Adipose tissue (tissue), 3 donors: Measurements from ENCODE around the gene NECTIN4. TPM values are rescaled to one million over a fixed set of nuclear protein-coding genes. Genes with fewer than 3 reads are reported as not detected.

Source experiments
- H3K27ac ChIP-seq: one replicate; pipeline ENCODE4 v1.5.1; 2013; ENCODE audit warnings: low read depth, low read length
- WGBS, 3 donors: extraction: QIAGEN DNeasy Blood & Tissue Kit; methylation state at CpG; one replicate each; pipeline ENCODE4 v1.1.7; 2013; 5-methylcytosine and 5-hydroxymethylcytosine counted together
- polyA plus RNA-seq, 3 donors: library from polyadenylated mRNA; stranded (reverse); fragments of 200-250 nt; gene quantifications; one replicate each; pipeline ENCODE4 v1.2.3, GENCODE V29; 2013
- donor health status: healthy with polysubstance abuse.
- donor health status: Bipolar disorder and iron deficiency.
- donor health status: healthy.

Gene NECTIN4
- polyA plus RNA-seq, 3 donors: 0.52 to 3.3 TPM; not detected in 1

DNA sequence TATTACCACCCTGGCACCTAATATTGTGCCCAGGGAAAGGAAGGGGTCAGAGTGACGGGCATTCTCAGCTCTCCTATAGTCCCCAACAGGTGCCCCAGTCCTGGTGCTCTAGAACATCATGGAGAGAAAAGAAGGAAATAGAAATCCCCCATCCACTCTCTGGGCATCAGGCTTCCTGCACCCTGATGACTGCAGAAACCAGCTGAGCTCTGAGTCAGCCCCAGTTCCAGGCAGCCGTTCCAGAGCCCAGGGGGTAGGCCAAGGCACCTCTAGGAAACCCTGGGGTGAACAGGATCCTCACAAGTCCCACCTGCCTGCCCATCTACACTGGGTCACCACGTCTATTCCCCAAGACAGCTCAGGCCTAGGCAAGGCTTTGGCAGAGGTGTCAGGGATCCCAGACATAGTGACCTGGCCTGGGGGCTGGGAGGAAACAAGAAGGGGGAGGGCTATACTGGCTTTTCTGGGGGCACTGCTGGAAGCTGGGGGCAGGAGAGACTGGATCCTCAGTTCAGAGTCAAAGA lies 709 bp downstream of the NECTIN4 start:
- no peak overlapping the region for H3K27ac ChIP-seq
- 59 to 86% (median 81%) methylated on average over 3 of the region's 3 CpGs for WGBS, 3 donors

DNA sequence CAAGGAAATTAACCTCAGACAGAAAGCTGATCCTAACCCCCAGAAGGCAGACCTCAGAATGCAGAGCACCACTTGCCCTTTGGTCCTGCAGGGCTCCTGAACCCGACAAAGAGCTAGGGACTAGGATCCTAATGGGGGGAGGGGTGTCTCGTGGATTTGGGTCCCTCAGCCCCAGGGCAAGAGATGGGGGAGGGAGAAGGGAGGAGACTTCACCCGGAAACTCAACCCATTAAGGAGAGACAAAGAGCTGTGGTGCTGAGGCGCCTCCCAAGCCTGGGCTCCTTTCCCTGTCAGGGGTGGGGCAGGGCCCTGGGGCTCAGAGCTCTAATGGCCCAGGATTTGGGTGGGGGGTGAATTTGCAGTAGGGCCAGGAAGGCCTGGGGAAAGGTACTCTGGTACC lies 2.9 kb downstream of the NECTIN4 start:
- H3K27ac ChIP-seq: no peak overlapping the region
- WGBS, 3 donors: 55 to 78% (median 77%) methylated on average over 4 of the region's 4 CpGs

DNA sequence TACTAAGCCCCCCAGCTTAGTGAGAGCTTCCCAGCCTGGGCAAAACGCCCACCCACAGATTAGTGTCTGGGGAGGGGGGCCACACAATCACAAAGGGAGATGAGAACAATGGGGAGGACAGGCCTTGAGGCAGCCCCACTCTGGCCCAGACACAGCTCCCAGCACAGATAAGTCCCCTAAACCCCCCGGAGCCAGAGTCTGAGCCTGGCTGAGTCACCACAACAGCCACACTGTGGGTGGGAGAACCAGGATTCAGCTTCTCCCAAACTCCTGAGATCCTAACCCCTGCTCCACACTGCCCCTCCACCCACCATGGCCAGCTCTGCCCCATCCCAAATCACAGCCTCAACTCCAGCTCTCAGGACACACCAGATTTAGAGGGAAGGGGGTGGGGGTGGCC lies 4.2 kb downstream of the NECTIN4 start:
- WGBS, 3 donors: 55 to 76% (median 68%) methylated on average over 2 of the region's 2 CpGs
- H3K27ac ChIP-seq: no peak overlapping the region

DNA sequence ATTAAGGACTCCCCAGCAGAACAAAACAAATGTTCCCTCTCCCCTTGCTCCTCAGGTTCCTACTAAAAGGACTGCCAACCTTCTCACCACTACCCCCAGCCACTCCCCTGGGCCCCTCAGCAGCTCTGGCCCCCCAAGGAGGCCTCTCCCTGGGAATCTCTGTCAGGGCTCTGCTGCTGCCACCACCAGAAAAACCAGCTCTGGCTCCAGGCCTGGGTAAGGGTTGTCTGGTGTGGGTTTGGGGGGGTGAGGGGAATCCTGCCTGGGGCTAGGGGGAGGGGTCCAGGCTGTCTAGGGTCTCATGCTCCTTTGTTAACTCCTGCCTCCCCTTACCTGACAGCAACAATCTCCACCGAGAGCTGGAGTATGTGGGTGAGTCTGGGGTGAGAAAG lies 4.8 kb downstream of the NECTIN4 start:
- no peak overlapping the region for H3K27ac ChIP-seq
- WGBS, 3 donors: 89 to 100% (median 92%) methylated on average over 1 of the region's 1 CpG

DNA sequence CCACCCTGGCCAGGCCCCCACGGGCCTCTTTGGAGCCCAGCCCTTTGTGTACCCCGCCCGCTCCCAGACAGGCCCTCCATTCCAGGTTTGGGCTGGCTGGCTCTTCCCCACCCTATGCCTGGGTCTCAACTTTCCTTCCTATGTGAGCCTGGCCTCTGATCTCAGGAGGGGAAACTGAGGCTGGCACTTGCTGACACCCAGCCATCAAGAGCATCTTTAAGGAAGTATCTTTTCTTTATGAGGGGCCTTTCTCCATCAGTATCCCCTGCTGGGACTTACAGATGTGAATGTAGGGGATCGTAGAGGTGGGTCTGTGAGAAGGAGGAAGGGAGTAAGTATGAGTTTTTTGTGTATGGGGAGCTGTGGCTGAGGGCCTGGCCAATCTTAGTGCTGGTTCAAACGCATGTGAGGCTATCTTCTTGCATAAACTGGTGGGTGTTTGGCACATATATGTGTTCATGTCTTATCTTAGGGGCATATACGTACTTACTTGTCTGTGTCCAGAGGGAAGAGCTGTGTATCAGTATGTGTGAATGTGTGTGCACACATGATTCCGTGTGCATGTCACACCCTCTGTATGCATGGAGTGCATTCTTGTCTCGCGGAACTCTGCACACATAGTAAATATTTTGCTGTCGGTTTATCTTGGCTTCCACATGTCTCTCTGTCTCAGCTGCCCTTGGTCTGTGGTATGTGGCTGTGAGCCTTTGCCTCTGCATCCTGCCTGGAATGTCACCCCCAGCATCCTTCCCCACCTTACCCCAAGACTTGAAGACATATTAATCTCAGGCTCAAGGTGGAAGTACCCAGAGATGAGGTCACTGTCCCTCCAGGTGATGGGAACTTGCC lies 5.4 kb downstream of the NECTIN4 start:
- WGBS, 3 donors: 67 to 78% (median 73%) methylated on average over 10 of the region's 10 CpGs
- H3K27ac ChIP-seq: no peak overlapping the region

DNA sequence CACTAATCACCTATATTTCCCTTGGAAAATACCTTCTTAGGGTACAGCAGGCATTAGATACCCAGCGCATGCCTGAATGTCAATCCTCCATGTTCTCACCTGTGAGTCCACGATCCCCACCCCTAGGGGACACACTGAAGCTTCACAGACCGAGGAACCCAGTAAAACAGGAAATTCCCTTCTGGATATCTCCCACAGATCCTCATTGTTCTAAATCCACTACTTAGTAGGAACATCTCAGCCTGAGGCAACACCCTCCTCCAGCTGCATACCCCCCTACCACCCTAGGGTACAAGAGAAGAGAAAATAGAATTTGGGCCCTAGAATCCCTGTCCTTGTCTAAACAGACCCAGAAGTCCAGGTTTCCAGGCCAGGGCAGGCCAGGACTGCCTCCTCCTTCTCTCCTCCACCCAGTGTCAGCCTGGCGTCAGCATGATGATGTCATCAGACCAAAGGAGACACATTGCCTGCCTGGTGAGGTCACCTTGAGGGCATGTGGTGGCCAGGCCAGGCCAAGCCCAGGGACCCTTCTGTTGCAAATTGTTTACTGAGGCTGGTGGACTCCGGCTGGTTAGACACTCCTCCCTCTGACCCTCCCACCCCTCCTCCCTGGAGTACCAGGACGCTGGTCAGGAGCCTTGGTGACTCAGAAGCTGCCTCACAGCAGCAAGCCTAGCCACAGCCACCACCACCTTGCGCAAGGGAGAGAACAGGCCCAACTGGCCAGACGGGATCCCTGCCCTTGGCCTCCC lies 6.2 kb downstream of the NECTIN4 start:
- 44 to 55% (median 45%) methylated on average over 7 to 8 of the region's 8 CpGs for WGBS, 3 donors
- H3K27ac ChIP-seq: no peak overlapping the region

DNA sequence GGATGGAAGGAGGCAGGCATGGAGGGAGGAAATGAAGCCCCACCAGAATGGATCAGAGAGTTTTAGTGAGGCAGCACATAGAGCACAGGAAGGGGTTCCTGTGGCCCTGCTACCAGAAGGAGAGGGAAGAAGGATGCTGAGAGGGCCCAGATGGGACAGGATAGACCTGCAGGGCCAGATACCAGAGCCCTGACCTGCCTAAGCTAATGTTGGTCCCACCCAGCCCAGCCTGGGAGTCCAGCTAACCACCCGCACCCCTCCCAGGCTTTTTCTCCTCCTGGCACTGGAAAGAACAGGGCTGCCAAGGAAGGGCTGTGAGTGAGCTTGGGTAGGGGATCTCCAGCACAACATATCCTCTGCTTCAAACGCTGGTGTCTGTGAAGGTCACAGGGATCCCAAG lies 6.9 kb downstream of the NECTIN4 start:
- WGBS, 3 donors: 47 to 90% (median 83%) methylated on average over 1 to 2 of the region's 2 CpGs

DNA sequence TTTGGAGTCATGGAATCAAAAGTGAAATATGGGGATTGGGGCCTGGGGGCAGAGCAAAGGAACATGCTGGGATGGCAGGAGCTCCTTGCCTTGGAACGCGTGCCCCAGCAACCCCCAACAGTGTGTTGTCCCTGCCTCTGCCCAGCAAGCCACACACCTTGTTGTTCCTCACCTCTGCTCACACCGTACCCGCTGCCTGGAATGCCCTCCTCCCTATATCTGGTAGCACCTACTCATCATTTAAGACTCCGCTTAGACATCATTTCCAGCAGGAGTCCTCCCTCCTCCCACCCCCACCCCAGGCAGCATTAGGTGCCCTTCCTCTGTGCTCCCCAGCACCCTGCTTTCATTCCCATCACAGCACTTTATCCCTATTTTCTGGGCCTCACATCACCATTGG lies 7.8 kb downstream of the NECTIN4 start:
- no peak overlapping the region for H3K27ac ChIP-seq
- 79 to 80% (median 79%) methylated on average over 5 of the region's 5 CpGs for WGBS, 3 donors

More for the DNA sequence above, 6.9 kb downstream of the NECTIN4 start:
- H3K27ac ChIP-seq: no peak overlapping the region

DNA sequence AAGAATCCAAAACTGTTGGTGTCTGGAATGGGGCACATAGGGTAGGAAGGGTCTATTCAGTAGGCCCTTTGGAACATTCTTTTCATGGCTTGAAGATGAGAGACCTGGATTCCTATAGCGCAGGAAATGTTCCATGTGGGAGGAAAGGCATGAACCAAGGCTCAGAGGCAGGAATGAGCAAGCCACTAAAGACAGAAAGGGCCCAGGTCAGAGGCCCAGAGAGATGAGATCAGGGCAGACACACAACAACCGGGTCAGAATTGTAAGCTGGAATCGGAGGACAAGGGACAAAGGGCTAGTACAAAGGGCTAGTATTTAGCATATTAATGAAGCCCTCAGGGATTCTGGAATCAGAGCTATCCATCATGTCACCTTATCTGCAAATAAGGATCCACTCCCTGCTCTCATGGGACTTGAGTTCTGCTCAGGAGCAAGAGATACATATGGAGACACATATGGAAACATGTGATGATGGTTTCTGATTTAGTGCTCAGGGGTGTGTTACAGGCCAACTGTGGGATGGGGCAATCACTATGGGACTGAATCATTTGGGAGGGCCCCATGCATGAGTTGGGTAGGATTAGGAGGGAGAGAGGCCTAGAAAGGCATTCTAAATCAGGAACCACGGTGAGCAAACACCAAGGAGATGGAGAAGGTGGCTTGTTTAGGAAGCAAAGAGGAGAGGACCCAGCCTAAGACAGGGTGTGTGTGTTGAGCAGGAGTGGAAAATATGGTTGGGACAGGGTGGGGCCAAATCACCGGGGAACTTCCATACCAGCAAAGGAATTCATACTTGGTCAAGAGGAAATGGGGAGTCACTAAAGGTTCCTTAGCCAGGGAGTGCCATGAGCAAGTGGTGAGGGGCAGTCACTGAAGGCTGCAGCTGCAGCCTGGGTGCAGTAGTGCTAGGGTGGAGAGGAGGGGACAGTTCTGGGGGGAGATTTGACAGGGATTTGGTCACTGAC lies 8.6 kb downstream of the NECTIN4 start:
- H3K27ac ChIP-seq: no peak overlapping the region
- WGBS, 3 donors: 82 to 87% (median 85%) methylated on average over 5 of the region's 5 CpGs

DNA sequence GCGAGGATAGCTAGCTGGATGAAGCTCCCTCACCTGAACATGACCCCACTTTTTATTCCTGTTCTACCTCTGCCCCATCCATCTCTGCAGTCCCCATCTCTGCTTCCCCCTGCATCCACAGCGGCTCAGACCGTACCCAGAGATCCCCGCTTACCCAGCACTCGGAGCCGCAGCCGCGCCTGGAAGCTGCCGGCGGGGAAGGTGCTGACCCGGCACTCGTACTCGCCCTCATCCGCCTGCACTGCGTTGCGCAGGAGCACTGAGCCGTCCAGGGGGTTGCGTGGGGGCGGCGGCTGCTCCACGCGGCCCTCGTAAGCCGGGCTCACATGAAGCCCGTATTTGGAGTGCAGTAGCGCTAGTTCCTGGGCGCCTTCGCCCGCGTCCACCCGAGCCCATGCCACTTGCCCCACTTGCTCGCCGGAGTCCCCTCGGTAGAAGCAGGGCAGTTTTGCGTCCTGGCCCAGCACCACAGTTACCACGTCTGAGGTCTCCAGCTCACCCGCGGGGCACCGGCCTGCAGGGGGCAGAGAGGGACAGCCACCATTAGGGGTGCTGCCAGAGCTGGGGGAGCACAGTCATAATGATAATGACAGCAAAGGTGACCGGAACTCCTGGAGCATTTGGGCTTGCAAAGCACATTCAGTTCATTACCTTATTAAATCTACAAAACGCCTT lies 9.8 kb downstream of the NECTIN4 start:
- no peak overlapping the region for H3K27ac ChIP-seq
- WGBS, 3 donors: 62 to 76% (median 65%) methylated on average over 41 of the region's 41 CpGs

DNA sequence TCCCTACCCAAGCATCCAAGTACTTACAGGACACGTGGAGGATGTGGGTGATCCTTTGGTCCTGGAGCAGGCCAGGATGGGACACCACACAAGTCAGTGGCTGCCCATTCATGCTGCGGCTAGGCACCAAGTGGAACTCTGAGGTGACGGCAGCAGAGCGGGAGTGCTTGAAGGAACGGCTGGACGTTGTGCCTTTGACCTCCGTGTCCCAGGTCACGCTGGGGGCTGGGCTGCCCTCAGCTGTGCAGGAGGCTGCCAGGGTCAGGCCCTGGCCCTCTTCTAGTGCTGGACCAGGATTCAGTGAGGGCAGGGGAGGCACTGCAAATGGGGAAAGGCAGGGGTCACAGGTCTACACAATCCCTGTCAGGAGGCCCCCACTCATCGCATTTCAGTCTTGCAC lies 11.9 kb downstream of the NECTIN4 start:
- no peak overlapping the region for H3K27ac ChIP-seq
- 78 to 79% (median 78%) methylated on average over 9 of the region's 9 CpGs for WGBS, 3 donors

DNA sequence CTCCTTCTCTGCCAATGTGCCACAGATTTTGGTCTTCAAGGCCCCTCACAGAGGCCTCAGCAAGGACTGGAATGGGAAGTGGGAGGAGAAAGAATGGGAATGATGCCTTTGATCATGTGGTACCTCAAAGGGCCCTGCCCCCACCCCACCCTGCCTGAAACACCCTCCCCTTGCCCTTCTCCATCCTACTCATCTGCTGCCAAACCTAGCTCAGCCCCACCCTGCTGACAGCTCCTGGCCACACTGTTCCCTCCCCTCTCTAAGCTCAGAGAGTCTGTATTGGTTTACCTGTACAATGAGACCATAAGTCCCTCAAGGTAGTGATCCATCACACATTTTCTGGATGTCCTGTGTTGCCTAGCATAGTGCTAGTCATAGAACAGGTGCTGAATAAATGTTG lies 12.9 kb downstream of the NECTIN4 start:
- no peak overlapping the region for H3K27ac ChIP-seq

DNA sequence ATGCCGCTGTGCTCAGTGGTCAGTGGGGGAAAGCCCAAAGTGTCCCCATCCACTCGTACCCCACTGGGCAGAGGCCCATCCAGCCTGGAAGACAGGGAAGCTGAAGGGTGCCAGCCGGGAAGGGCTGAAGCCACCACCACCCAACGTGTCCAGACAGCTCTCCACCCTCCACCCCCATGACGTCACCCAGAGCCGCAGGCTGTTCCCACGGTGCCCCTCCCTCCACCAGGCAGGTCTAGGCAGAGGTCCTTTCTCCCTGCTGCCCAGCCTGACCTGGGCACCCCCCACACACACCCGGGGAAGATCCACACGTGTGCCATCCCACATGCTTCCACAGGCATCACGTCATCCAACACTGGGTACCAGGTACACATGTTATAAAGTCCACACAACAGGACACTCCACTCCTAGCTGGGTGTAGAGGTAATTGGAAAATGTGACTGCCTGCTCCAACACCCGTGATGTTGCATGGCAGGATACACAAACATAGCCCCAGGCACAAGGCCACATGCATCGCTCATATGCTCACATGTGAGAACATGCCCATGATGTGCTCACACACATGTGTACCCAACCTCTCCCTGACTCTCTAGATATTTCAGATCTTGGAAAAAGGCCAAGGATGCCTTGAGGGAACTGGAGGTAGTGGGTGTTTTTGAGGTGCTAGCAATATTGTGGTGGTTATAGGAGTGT lies 14.5 kb downstream of the NECTIN4 start:
- WGBS, 3 donors: 76 to 81% (median 81%) methylated on average over 11 to 12 of the region's 12 CpGs
- no peak overlapping the region for H3K27ac ChIP-seq

DNA sequence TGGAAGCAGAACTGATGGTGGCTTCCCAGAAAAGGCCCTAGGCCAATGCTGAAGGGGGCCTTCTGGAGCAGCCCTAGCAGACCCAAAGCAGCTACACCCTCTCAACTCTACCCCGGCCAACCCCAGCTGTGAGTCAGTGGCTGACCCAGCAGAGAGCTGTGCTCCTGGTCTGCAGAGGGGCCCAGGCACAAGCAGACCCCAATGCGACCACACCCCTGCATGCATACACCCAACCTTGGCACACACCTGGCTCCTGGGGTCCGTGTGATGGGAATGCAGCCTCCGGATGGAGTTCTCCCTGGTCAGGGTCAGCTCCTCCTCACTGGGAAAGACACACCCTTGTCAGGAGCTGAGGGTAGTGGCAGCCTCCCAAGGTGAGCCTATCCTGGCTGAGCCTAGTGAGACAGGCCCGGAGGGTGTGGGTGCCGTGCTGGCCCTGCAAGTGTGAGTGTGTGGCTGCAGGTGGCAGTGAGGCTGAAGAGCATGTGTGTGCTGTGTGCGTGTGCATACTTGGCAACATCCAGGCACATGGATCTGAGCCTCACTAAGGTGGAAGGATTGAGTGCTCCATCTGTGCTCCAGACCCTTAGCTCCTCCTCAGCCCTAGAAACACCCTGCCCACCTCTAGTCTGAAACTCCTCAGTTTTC lies 15.8 kb downstream of the NECTIN4 start:
- no peak overlapping the region for H3K27ac ChIP-seq
- WGBS, 3 donors: 69 to 75% (median 70%) methylated on average over 7 of the region's 7 CpGs

DNA sequence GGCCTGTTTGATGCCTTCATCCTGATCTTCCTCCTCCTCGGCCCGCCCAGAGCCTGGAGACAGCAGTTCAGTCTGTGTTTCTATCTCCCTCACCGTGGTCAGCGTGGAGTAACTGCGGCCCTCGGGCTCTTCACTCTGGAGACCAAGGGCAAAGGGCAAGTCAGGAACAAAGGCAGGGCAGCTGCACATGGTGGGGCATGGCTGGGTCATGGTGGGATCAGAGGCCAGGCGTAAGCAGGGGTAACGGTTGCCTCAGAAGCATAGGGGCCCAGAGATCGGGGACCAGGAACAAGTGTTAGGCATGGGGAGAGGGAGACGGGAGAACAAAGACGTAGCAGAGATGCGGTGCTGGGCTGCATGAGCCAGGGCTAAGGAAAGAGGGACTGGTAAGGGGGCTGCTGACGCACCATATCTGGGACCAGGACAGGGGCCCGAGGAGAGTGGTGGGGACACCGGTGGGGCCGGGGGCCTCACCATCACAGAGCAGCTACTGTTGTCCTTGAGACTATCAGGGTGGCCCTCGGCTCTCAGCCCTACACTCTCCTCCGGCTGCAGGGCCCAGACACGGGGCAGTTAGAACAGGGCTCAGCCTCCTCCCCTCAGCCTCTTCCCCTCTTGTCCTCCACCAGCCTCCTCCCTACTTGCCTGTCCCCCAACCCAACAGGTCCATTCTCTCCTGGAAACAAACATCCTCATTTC lies 16.5 kb downstream of the NECTIN4 start:
- H3K27ac ChIP-seq: no peak overlapping the region
- 90 to 93% (median 93%) methylated on average over 19 of the region's 19 CpGs for WGBS, 3 donors

DNA sequence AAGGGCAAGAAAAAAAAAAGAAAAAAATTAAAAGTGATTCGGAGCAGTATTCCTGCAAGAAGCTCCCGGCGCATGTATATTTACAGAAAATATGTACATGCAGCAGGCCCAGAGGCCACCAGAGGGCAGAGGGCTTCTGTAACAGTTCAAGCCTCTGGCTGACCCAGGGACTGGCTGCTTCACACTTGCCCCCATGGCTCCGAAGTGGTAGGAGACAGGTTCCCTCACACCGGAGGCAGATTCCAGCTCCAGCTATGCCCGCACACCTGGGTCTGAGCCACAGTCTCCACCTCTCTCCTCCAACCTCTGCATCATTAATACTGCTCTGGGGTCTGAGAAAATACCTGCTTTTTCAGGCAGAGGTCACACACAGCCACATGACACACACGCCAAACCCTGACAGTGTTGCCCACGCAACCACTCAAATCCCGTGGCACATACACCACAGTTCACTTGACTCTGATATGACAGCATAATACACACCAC lies 17.4 kb downstream of the NECTIN4 start:
- H3K27ac ChIP-seq: no peak overlapping the region
- WGBS, 3 donors: 46 to 62% (median 59%) methylated on average over 9 of the region's 9 CpGs
